ENCODE data around the gene GALE. TPM values are rescaled to one million over a fixed set of nuclear protein-coding genes. Genes with fewer than 3 reads are reported as not detected.
"Not testable (repeated sequence)": the region's sequence is repeated elsewhere in the genome, so short reads cannot be mapped to it uniquely, and the experiment has no call there.

Gene GALE
- total RNA-seq, 1 donor from 2014 or later = 20.7 TPM

GRCh38 chr1:23793861-23794731 is 6.5 kb downstream of the GALE start:
- intact Hi-C loops (cut with micrococcal nuclease) = no loop called here

GRCh38 chr1:23793018-23793781 is 7.4 kb downstream of the GALE start:
- intact Hi-C loops (cut with micrococcal nuclease) = no loop called here

GRCh38 chr1:23792151-23792945 is 8.2 kb downstream of the GALE start:
- intact Hi-C loops (cut with micrococcal nuclease) = no loop called here

DNA sequence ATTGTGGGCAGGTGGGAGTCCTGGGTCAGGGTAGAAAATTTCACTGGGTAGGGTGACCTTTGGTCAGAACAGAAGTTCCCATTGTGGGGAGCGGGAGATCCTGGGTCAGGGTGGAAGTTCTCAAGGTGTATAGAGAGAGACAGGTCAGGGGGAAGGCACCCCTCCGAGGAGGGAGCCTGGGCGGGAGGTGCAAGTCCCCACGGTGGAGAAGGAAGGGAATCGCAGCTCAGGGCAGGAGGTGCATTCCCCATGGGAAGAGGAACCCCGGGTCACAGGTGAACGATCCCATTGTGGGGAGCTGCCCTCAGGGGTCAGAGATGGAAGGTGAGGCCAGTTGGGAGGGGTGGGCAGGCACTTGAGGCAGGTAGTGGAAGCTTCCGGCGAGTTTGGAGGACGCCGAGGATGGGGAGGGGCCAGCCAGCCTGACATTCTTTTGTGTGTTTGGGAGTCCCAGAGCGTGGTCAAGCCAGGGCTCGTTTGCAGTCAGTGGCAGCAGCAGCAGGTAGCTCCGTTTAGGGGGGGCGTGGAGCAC is 9.0 kb downstream of the GALE start:
- intact Hi-C loops (cut with micrococcal nuclease) = loop anchor here (1.0 to 2.0 kb wide), 4 partner anchors 9 to 189 kb away; partner anchors contain the start of genes GALE, PITHD1 and SRSF10

DNA sequence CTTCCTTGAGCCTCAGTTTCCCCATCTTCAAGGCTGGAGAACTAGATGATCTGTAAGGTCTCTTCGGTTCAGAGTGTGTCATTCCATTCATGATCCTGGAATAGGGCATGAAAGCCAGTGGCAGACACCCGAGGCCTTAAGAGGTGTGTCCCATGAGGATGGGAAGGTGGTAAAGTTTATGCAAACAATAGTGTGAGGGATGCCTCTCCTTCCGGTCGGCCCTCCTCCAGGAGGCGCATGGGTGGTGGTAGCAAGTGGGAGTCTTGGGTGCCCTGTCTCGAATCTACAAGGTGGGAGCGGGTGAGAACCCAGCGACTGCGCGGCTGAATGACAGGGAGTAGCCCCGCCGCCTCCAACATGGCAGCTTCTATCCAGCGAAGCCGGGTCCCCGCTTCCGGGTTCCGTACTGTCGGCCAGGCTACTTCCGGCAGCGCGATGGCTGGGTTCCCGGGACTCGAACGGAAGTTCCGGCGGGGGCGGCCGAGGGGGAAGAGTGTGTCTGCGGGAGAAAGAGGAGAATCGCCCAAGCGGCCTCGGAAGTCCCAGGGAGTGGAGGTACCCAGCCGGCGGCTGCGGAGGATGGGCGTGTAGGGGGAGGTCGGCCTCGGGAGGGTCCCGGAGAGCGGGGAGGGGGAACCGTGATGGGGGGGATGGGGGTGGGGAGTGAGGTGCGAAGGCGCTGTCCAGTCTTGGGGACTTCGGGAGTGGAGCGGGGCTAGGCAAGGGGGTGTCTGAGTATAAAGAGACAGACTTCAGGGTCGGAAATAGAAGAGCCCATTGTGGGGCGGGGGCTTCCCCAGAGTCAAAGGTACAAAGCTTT is 9.6 kb downstream of the GALE start, which contains the start of gene LYPLA2:
TSS of gene LYPLA2 (plus strand) at position 450 of the 820 bp plus-strand sequence. CDS start 1,538 bp downstream, outside the sequence.
- intact Hi-C loops (cut with micrococcal nuclease) = loop anchor here (1.0 to 2.0 kb wide), 4 partner anchors 9 to 189 kb away; partner anchors contain the start of genes GALE, PITHD1 and SRSF10

DNA sequence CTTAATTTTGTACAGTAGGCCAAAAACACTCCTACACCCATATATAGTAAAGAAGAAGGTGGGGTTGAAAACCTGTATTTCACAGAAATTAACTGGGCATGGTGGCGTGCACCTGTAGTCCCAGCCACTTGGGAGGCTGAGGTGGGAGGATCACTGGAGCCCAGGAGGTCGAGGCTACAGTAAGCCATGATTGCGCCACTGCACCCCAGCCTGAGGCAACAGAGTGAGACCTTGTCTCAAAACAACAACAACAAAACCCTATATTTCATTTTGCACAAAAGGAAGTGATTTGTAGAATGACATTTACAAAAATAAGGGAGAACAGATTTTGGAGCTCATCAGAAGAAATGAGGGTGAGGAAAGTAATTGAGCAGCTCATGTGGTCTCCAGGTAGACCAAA is 11.9 kb downstream of the GALE start:
- intact Hi-C loops (cut with micrococcal nuclease) = no loop called here

- intact Hi-C loops (cut with micrococcal nuclease) = no loop called here
Measured at GRCh38 chr1:23787701-23788100, 12.9 kb downstream of the GALE start.

GRCh38 chr1:23784846-23785245 is 15.7 kb downstream of the GALE start:
- intact Hi-C loops (cut with micrococcal nuclease) = no loop called here

DNA sequence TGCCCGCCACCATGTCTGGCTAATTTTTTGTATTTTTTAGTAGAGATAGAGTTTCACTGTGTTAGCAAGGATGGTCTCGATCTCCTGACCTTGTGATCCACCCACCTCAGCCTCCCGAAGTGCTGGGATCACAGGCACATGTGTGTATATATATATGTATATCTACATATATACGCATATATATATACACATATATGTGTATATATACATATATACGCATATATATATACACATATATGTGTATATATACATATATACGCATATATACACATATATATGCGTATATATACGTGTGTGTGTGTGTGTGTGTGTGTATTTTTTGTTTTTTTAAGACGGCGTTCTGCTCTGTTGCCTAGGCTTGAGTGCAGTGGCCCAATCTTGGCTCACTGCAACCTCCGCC is 17.4 kb downstream of the GALE start:
- intact Hi-C loops (cut with micrococcal nuclease) = not testable (repeated sequence)

GRCh38 chr1:23779826-23780371 is 20.7 kb downstream of the GALE start:
- intact Hi-C loops (cut with micrococcal nuclease) = loop anchor here (2.0 kb wide), 1 partner anchor 37 kb away; the partner anchor contains the start of gene ELOA

GRCh38 chr1:23777979-23778814 is 22.4 kb downstream of the GALE start, which contains the start of gene PITHD1:
TSS of gene PITHD1 (plus strand) at chr1:23778418. CDS start at chr1:23778516, 98 bp downstream.
- intact Hi-C loops (cut with micrococcal nuclease) = loop anchor here (1.0 to 2.0 kb wide), 7 partner anchors 13 to 202 kb away; partner anchors contain the start of genes ELOA, FUCA1, GALE and HMGCL

GRCh38 chr1:23776217-23776616 is 24.3 kb downstream of the GALE start:
- intact Hi-C loops (cut with micrococcal nuclease) = no loop called here

DNA sequence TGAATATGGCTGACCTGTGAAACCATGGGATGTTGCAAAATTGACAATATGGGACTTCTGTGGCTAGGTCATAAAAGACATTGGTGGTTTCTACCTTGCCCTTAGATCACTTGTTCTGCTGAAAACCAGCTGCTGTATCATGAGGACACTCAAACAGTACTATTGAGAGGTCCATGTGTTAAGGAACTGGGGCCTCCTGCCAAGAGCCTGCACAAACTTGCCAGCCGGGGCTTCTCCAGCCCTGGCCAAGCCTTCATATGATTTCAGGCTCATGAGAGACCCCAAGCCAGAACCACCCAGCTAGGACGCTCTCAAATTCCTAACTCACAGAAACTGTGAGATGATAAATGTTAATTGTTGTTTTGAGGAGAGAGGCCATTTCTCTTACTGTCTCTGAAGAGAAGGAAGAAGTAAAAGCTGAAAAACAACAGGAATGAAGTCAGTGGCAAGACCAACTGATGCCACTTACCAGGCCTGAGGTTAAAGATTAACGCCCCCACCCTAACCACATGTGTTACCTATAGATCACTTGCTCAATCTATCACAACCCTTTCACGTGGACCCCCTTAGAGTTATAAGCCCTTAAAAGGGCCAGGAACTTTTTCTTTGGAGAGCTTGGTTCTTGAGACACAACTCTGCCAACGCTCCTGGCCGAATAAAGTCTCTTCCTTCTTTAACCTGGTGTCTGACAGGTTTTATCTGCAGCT is 26.2 kb downstream of the GALE start:
- intact Hi-C loops (cut with micrococcal nuclease) = no loop called here

DNA sequence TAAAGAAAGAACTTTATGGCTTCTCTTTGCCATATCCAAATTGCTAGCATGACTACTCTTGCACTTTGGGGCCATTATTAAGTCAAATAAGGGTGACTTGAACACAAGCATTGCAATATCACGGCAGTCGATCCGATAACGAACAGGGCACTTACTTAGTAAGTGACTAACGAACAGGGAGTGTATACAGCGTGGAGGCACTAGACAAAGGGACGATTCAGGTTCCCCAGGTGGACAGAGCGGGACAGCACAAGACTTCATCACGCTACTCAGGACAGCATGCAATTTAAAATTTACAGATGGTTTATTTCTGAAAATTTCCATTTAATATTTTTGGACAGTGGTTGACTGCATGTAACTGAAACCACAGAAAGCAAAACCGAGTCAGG is 27.7 kb downstream of the GALE start:
- intact Hi-C loops (cut with micrococcal nuclease) = loop anchor here (1.0 to 2.0 kb wide), 5 partner anchors 18 to 255 kb away; partner anchors contain the start of genes FUCA1 and LYPLA2

DNA sequence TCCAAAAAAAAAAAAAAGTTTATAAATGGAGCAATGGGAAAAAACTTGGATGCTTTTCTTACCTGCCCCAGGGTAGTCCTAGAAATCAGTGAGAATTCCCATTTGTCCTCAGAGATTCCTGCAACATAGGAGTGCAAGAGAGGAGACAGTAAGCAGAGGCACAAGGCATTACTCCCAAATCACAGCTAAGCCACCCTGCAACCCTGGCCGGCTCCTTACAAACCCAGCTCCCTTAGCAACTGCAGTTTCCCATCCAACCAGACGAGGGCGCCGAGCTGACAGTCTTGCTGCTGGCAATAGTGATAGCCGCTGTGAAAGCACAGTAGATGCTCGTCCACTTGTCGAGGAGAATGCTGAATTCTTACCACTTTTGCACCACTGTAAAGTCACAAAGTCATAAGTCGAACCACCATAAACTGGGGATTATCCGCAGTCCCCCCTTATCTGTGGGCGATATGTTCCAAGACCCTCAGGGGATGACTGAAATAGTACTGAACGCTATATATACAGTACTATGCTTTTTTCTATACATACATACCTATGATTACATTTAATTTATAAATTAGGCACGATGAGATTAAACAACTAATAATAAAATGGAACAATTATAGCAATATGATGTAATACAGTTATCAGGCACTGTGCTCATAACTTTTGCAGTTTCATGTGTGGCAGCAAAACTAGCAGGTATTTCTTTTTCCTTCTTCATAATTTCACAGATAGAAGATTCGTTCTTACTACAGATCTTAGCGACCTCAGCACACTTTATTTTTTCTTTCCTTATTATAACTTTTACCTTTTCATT is 28.3 kb downstream of the GALE start:
- intact Hi-C loops (cut with micrococcal nuclease) = loop anchor here (1.0 to 2.0 kb wide), 5 partner anchors 19 to 256 kb away; partner anchors contain the start of genes FUCA1 and LYPLA2

GRCh38 chr1:23768733-23769132 is 31.8 kb downstream of the GALE start:
- intact Hi-C loops (cut with micrococcal nuclease) = no loop called here

GRCh38 chr1:23763041-23763577 is 37.4 kb downstream of the GALE start:
- intact Hi-C loops (cut with micrococcal nuclease) = no loop called here
